Bronchial epithelial cell (primary cell): Measurements from ENCODE around the gene PDE11A. TPM values are rescaled to one million over a fixed set of nuclear protein-coding genes. Genes with fewer than 3 reads are reported as not detected.

Experiments used
- DNase-seq: peaks from one replicate; pipeline ENCODE4 v3.0.0-alpha.2; 2010; ENCODE audit warnings: low read depth
- FAIRE-seq: peaks from 2 replicates; lab custom pipeline; 2011; peaks lifted over from hg19 to GRCh38; lab: Jason Lieb, UNC
- H3K27me3 ChIP-seq: 2 replicates; pipeline ENCODE4 v1.5.1; 2011; ENCODE audit warnings: low read length; ENCODE audit not compliant: control insufficient read depth, insufficient read depth
- H3K36me3 ChIP-seq: 2 replicates; pipeline ENCODE4 v1.5.1; 2011; ENCODE audit warnings: low read length; ENCODE audit not compliant: control insufficient read depth, insufficient read depth
- H3K4me3 ChIP-seq: 2 replicates; pipeline ENCODE4 v1.5.1; 2011; ENCODE audit warnings: mild to moderate bottlenecking, low read depth, low read length, control low read depth
- total RNA-seq: library from RNA; depleted of rRNA; stranded (reverse); fragments of >200 nt; gene quantifications from 2 replicates; pipeline ENCODE4 v1.2.1, GENCODE V29; 2014
- TF ChIP-seq, protein P1 (sequence below): IDR thresholded peaks from 2 replicates; pipeline ENCODE4 v1.5.1; 2011; ENCODE audit warnings: mild to moderate bottlenecking, moderate library complexity, low read length, control low read depth, inconsistent platforms; ENCODE audit not compliant: insufficient read depth, severe bottlenecking

PDE11A gene
- not detected in 2 replicates for total RNA-seq

DNA sequence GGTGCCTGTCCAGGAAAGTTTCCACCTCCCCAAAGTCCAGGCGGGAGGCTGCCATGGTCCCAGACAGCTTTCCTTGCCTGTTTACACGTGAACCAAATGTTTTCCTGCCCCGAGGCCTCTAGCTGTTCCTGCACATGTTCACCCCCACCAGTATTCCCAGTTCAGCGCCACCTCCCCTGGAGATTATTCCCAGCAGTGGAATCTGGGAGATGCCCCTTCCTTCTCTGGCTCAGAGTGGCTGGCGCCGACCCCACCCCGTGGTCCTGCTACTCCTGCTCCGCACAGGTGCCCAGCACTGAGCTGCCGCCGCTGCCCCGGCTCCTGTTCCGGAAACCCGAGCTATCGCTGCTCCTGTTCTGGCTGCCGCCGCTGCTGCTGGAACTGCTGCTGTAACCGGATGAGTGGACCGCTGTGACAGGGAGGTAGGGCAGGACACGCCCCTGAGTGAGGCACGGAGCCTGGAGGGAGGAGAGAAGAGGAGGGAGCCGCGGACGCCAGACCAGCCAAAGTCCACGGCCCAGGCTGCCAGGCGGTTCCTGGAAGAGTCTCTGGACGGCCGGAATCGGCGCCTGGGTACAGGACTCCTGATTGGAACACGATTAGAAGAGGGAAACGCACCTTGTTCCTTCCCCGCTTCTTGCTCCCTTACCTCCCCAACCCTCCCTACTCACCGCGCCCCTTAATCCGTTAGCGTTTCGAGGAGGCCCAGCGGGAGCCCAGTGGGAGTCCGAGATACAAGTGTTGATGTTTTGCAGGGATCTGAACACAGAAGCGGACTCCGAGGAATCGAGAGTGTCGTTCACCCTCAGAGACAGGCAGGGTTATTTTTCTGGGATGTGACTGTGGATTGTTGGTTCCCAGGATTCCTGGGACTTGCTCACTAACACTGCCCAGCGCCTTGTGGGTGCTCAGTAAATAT lies at the start of gene PDE11A:
PDE11A (minus strand) TSS at position 395 of the 919 bp plus-strand sequence; CDS start at position 55, 340 bp downstream.
- FAIRE-seq (no peak), DNase-seq (peak; percentile 78)
- TF ChIP-seq, protein P1, sequence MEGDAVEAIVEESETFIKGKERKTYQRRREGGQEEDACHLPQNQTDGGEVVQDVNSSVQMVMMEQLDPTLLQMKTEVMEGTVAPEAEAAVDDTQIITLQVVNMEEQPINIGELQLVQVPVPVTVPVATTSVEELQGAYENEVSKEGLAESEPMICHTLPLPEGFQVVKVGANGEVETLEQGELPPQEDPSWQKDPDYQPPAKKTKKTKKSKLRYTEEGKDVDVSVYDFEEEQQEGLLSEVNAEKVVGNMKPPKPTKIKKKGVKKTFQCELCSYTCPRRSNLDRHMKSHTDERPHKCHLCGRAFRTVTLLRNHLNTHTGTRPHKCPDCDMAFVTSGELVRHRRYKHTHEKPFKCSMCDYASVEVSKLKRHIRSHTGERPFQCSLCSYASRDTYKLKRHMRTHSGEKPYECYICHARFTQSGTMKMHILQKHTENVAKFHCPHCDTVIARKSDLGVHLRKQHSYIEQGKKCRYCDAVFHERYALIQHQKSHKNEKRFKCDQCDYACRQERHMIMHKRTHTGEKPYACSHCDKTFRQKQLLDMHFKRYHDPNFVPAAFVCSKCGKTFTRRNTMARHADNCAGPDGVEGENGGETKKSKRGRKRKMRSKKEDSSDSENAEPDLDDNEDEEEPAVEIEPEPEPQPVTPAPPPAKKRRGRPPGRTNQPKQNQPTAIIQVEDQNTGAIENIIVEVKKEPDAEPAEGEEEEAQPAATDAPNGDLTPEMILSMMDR, result no peak
- H3K36me3 ChIP-seq, result no peaks in the 10 kb centered on the region
- peak within 1 kb of the TSS; percentile 40 for H3K4me3 ChIP-seq
- peaks cover 5% of the 10 kb centered on the region for H3K27me3 ChIP-seq

DNA sequence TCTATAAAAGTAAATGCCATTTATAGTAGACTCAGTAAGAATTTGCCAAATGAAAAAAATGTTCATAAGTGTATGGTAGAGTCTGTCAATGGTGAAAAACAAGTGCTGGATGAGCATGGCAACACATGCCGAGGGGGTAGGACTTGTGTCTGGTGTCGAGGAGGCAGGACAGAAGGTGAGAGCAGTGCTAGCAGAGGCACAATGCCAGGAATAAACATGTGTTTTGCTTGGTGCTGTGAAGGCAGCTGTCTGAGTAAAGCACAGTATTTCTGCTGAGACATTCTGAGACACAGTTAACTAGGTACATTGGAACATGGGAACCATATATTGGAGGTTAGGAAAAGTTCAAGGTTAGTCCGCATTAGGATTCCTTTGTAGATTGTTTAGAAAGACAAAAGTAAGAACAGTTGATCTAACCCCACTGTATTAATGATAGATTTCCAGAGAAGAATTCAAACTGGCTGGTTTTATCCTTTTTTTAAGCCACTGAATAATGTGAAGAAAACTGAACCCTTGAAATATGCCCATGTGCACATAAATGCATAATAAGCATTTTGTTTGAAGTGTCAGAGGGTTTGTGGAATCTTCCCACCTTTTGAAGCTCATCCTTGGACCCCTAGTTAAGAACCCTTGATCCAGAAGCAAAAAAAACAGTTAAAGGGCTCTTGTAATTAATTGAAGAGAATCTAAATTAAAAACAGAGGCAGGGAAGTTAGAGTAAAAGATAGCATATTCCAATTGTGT lies 46.8 kb upstream of the PDE11A start:
- FAIRE-seq (peak; percentile 66), DNase-seq (no peak)
- peaks cover 4% of the 10 kb centered on the region for H3K36me3 ChIP-seq

DNA sequence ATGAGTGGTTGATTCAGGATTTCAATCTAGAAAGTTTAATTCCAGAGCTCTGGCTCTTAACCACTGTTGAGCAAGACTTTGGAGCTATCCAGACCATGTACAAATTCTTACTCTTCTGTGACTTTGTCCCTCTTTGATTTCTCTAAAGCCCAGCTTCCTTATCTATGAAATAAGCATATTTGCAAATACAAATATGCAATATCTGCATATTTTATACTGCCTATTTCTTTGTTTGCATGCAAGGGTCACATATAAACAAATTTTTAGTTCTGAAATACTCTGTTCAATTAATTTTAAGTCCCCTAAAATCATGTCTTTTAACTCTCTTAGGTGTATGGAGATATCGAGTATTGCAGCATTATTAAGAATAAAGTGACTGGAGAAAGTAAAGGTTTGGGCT lies 45.1 kb upstream of the PDE11A start:
- DNase-seq, result no peak
- Histone ChIP-seq H3K27me3 (no peaks in the 10 kb centered on the region), H3K36me3 (peaks cover 4% of the 10 kb centered on the region), H3K4me3 (no peak overlapping the region)
- FAIRE-seq, result no peak
- TF ChIP-seq, protein P1, result no peak

More for the DNA sequence above, 46.8 kb upstream of the PDE11A start:
- no peak overlapping the region for H3K4me3 ChIP-seq
- H3K27me3 ChIP-seq, result no peaks in the 10 kb centered on the region
- TF ChIP-seq, protein P1, result no peak

DNA sequence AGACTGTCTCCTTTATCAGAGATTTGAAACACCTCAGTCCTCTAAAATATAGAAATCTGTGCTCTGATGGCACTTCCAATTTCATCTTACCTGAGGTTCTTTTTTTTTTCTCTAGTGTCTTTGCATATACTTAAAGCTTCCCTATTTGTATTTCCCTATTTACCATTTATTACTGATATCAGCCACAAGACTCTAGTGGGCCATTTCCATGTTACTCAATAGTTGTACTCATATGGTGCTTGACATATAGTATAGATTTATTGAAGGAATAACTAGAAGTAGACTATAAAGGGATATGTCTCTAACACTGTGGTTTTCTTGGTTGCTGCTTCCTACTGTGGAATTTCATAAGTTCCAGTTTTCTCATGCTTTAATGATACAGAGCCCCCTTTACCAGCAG lies 42.7 kb upstream of the PDE11A start:
- no peak overlapping the region for H3K4me3 ChIP-seq
- TF ChIP-seq, protein P1, result no peak

DNA sequence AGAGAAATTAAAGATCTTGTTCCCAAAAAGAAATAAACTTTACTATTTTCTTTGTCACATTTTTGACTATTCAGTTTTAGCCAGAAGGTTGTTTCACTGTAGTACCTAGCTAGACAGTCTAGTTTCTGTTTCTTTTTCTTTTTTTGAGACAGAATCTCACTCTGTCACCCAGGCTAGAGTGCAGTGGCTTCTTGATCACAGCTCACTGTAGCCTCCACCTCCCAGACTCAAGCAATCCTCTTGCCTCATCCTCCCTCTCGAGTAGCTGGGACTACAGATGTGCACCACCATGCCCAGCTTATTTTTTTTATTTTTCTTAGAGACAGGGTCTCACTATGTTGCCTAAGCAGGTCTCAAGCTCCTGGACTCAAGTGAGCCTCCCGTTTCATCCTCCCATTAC lies 41.9 kb upstream of the PDE11A start:
- DNase-seq (no peak), FAIRE-seq (no peak)
- Histone ChIP-seq H3K27me3 (no peaks in the 10 kb centered on the region), H3K4me3 (no peak overlapping the region), H3K36me3 (no peaks in the 10 kb centered on the region)
- TF ChIP-seq, protein P1, result no peak

More for the DNA sequence above, 42.7 kb upstream of the PDE11A start:
- DNase-seq (no peak), FAIRE-seq (no peak)
- H3K27me3 ChIP-seq, result no peaks in the 10 kb centered on the region
- no peaks in the 10 kb centered on the region for H3K36me3 ChIP-seq
